Fibroblast of the aortic adventitia (primary cell): ENCODE data around the gene CERK. TPM values are rescaled to one million over a fixed set of nuclear protein-coding genes. Genes with fewer than 3 reads are reported as not detected.
"Not testable (repeated sequence)": the region's sequence is repeated elsewhere in the genome, so short reads cannot be mapped to it uniquely, and the experiment has no call there.

Experiments
- DNase-seq: peaks from one replicate; pipeline ENCODE4 v3.0.0-alpha.2; 2010; ENCODE audit warnings: low read depth
- H3K4me3 ChIP-seq: 2 replicates; pipeline ENCODE4 v1.5.1; 2011; ENCODE audit warnings: low read depth, mild to moderate bottlenecking, control low read depth, low read length, moderate library complexity
- CTCF ChIP-seq: IDR thresholded peaks from 2 replicates; pipeline ENCODE4 v1.5.1; 2011; ENCODE audit warnings: mild to moderate bottlenecking, low read length, control low read depth, inconsistent platforms; ENCODE audit not compliant: insufficient read depth
- total RNA-seq: library from RNA; depleted of rRNA; stranded (reverse); fragments of >200 nt; gene quantifications from 2 replicates; pipeline ENCODE4 v1.2.3, GENCODE V29; 2012; ENCODE audit warnings: low replicate concordance

Gene CERK
- total RNA-seq, 1 donor: 39.4 TPM

DNA sequence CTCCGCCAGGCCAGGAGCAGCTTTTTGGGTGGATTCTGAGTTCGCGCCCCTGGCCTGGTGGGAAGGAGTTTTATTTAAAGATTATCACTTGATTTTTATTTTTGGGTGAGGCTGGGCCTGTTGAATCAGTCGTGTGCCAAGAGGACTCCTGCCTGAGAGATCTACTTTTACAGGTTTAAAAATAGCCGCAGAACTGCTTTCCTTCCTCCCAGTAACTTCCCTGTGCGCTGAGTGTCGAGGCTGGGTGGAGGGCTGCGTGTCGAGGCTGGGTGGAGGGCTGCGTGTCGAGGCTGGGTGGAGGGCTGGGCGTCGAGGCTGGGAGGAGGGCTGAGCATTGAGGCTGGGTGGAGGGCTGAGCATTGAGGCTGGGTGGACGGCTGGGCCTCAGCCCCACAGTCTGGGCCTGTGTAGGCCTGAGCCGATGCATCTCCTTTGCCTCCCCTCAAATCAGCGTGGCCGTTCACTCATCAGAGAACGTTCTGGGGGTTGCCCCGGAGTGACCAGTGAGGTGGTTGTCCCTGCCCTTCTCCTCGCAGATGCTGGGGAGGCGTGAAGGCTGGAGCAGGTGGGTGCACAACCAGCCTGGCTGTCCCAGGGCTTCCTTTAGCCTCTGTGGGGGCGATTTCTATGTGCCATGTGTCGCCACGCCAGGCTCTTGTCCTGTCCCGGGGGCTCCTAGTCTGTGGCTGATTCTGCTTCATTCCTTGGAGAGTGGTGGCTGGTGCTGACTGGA lies 87.8 kb downstream of the CERK start:
- no peak for DNase-seq
- TF ChIP-seq CTCF: no peak
- no peak overlapping the region for H3K4me3 ChIP-seq

DNA sequence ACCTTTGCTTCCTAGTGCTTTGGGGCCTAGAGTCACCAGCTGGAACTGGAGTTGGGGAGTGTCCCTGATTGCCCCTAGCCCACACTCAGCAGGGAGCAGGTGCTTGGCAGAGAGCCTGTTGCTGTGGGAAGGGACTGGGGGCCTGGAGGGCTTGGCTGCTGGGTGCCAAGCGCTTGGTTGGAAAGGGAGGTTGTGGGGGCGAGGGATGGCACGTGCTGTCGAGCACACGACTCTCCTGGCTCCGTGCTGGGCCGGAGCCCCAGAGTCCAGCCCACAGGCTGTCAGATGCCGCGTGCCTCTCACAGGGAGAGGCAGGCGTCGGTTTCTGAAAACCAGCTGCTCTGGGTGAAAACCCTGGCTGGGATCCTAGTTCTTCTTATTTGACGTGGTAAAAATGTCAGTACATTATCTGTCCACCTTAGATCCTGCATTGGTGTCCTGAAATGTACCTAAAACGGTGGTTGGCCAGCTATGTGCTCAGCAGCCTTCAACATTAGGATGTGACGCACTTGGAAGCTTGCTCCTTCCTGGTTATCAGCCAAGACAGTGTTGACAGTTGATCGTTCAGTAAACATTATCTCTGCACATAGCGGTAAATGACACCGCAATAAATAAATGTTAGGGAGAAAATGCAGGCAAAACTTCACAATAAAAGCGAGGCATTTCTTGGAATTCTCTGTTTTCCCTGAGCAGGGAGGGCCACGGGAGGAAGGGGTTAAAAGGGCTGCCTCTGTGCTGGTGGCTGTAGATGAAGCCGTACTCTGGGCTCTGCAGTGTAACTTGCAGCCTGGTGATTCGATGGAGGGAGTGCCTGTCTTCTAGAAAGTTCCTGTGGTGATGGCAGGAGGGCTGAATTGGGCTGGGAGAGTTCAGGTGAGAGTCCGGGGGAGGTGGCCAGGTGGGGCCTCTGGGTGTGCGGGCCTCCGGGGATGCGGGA lies 88.6 kb downstream of the CERK start:
- DNase-seq: no peak
- no peak overlapping the region for H3K4me3 ChIP-seq
- no peak for TF ChIP-seq CTCF

DNA sequence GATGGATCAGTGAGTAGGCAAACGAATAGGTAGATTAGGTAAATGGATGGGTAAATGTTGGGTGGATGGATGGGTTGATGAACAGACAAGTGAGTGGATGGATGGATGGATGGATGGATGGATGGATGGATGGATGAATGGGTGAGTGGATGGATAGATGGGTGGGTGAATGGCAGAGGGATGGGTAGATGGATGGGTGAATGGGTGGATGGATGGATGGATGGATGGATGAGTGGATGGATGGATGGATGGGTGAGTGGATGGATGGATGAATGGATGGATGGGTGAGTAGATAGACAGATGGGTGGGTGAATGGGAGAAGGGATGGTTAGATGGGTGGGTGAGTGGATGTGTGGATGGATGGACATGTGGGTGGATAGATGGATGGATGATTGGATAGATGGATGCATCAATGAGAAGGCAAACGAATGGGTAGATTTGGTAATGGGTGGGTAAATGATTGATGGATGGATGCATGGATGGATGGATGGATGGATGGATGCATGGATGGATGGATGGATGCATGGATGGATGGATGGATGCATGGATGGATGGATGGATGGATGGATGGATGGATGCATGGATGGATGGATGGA lies 89.7 kb downstream of the CERK start:
- DNase-seq: not testable (repeated sequence)

GRCh38 chr22:46646531-46647215 lies 91.4 kb downstream of the CERK start:
- no peak overlapping the region for H3K4me3 ChIP-seq
- no peak for DNase-seq
- no peak for TF ChIP-seq CTCF

More for the DNA sequence above, 89.7 kb downstream of the CERK start:
- not testable (repeated sequence) for H3K4me3 ChIP-seq

DNA sequence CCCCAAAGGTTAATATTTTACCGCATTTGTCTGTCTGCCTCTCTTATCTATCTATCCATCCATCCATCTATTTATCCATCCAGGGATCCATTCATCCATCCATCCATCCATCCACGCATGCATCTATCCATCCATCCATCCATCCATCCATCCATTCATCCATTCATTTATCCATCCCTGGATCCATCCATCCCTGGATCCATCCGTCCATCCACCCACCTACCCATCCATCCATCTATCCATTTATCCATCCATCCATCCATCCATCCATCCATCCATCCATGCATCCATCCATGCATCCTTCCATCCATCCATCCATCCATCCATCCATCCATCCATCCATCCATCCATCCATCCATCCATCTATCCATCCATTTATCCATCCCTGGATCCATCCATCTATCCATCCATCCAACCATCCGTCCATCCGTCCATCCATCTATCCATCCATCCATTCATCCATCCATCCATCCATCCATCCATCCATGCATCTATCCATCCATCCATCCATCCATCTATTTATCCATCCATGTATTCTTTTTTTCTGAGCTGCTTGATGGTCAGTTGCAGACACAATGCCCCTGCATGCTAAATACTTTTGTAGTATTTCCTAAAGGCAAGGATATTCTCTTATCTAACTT lies 95.1 kb downstream of the CERK start:
- H3K4me3 ChIP-seq: not testable (repeated sequence)

GRCh38 chr22:46641811-46642266 lies 96.2 kb downstream of the CERK start:
- H3K4me3 ChIP-seq: no peak overlapping the region
- TF ChIP-seq CTCF: no peak
- DNase-seq: peak; percentile 38

More for the DNA sequence above, 95.1 kb downstream of the CERK start:
- DNase-seq: not testable (repeated sequence)
